CD4-positive, alpha-beta T cell (primary cell): ENCODE results near the gene TRPM5. TPM values are rescaled to one million over a fixed set of nuclear protein-coding genes. Genes with fewer than 3 reads are reported as not detected.

Source experiments
- ATAC-seq: fragments of 200-7000 bp; cut with Tn5 transposase; one replicate; pipeline ENCODE4 v1.10.0; 2022; ENCODE audit warnings: mild to moderate bottlenecking; ENCODE audit not compliant: poor library complexity
- CTCF ChIA-PET: fragments of 350-600 bp; sonication (Branson Sonifier 250); formaldehyde crosslinking; loops from one replicate; lab custom pipeline; 2021; ENCODE audit warnings: antibody characterized with exemption, inconsistent platforms; lab: Charles Lee
- POLR2A ChIA-PET: fragments of 350-600 bp; sonication (Branson Sonifier 250); formaldehyde crosslinking; loops from one replicate; lab custom pipeline; 2021; ENCODE audit warnings: antibody characterized with exemption, inconsistent platforms; lab: Charles Lee
- DNase-seq, 14 experiments: peaks; one replicate each; pipeline ENCODE4 v3.0.0-alpha.2; 2013 to 2020; ENCODE audit warnings: mixed read lengths in 2 of 14
- H3K27ac ChIP-seq, 2 donors: one replicate each; pipeline versions ENCODE4 v1.5.1 to v1.7.0; 2013; ENCODE audit warnings: low read length in 2 of 2, low read depth in 1 of 2, mild to moderate bottlenecking in 1 of 2
- H3K27me3 ChIP-seq, 2 experiments: 1 replicate in 1 of 2; 2 replicates in 1 of 2; pipeline versions ENCODE4 v1.6.1 to v1.7.0; 2013; ENCODE audit warnings: low read length in 2 of 2, control low read depth in 1 of 2, mild to moderate bottlenecking in 1 of 2, moderate library complexity in 1 of 2; ENCODE audit not compliant: insufficient read depth in 2 of 2, control insufficient read depth in 1 of 2
- H3K36me3 ChIP-seq: one replicate; pipeline ENCODE4 v1.6.1; 2013; ENCODE audit warnings: low read length, control low read depth; ENCODE audit not compliant: insufficient read depth
- H3K4me1 ChIP-seq: one replicate; pipeline ENCODE4 v1.6.1; 2013; ENCODE audit warnings: low read length, control low read depth; ENCODE audit not compliant: insufficient read depth
- H3K4me3 ChIP-seq: one replicate; pipeline ENCODE4 v1.5.1; 2013; ENCODE audit warnings: mild to moderate bottlenecking, low read length, moderate library complexity
- H3K9me3 ChIP-seq, 2 experiments: 1 replicate in 1 of 2; 2 replicates in 1 of 2; pipeline versions ENCODE4 v1.6.1 to v1.7.0; 2013; ENCODE audit warnings: low read length in 2 of 2, mild to moderate bottlenecking in 2 of 2, control low read depth in 1 of 2, moderate library complexity in 1 of 2; ENCODE audit not compliant: control insufficient read depth in 1 of 2, insufficient read depth in 1 of 2
- H3K27ac Mint-ChIP-seq: one replicate; pipeline ENCODE4 v1.8.0; 2020; ENCODE audit warnings: mixed read lengths
- H3K27me3 Mint-ChIP-seq: one replicate; pipeline ENCODE4 v1.8.0; 2021; ENCODE audit warnings: mixed read lengths
- H3K36me3 Mint-ChIP-seq: one replicate; pipeline ENCODE4 v1.8.0; 2021; ENCODE audit warnings: low read depth, mixed read lengths
- H3K4me1 Mint-ChIP-seq: one replicate; pipeline ENCODE4 v1.8.0; 2021; ENCODE audit warnings: low read depth, mixed read lengths
- H3K4me3 Mint-ChIP-seq: one replicate; pipeline ENCODE4 v1.8.0; 2020; ENCODE audit warnings: mild to moderate bottlenecking, mixed read lengths
- H3K9me3 Mint-ChIP-seq: one replicate; pipeline ENCODE4 v1.8.0; 2020; ENCODE audit warnings: mixed read lengths
- CTCF ChIP-seq: fragments of 200-600 bp; IDR thresholded peaks from one replicate; pipeline ENCODE4 v1.8.0; 2022; ENCODE audit warnings: antibody characterized with exemption, mild to moderate bottlenecking
- intact Hi-C, 2 experiments: fragments of 100-400 bp; cut with DNase I in 1 of 2; cut with micrococcal nuclease in 1 of 2; formaldehyde crosslinking; loops; one replicate each; pipeline versions ENCODE4 v1.15.1 to v1.9.0; 2023 to 2025; cut with DNase I, micrococcal nuclease
- total RNA-seq, 174 experiments: library from RNA in 2 of 174; stranded (reverse) in 2 of 174; gene quantifications; one replicate each; pipeline ENCODE4 v1.2.3 and lab custom pipeline; 2021 to 2026

TRPM5 gene
- total RNA-seq, 2 experiments from 2014 or later: 0.91 to 1.3 TPM

- Histone ChIP-seq H3K4me1 (peaks cover 3% of the 10 kb centered on the region), H3K4me3 (no peak overlapping the region), H3K27me3 (no peaks in the 10 kb centered on the region), H3K27ac (no peak overlapping the region), H3K9me3 (peaks cover 0 to 4% of the 10 kb centered on the region in 2 experiments), H3K36me3 (no peaks in the 10 kb centered on the region)
- ATAC-seq (peak; percentile 97), DNase-seq (peak; percentile 80 to 94 (median 88))
- no peak overlapping the region for H3K27ac Mint-ChIP-seq
- H3K4me3 Mint-ChIP-seq: no peak overlapping the region
- no peaks in the 10 kb centered on the region for H3K9me3 Mint-ChIP-seq
- no peaks in the 10 kb centered on the region for H3K4me1 Mint-ChIP-seq
- ChIA-PET POLR2A (interaction anchor here (1.7 kb wide), 1 partner anchor 460 kb away, joined by 5 read pairs; no protein-coding TSS in a partner anchor), CTCF (interaction anchor here (4.3 kb wide), 1 partner anchor 104 kb away, joined by 46 read pairs; no protein-coding TSS in a partner anchor)
- no peaks in the 10 kb centered on the region for H3K27me3 Mint-ChIP-seq
- intact Hi-C loops: loop anchor here (1.0 to 2.0 kb wide), 4 partner anchors 103 to 664 kb away; no protein-coding TSS in a partner anchor
- no peaks in the 10 kb centered on the region for H3K36me3 Mint-ChIP-seq
- peak; percentile 86 for TF ChIP-seq CTCF
Measured at GRCh38 chr11:2428322-2428795, 16.0 kb downstream of the TRPM5 start.

DNA sequence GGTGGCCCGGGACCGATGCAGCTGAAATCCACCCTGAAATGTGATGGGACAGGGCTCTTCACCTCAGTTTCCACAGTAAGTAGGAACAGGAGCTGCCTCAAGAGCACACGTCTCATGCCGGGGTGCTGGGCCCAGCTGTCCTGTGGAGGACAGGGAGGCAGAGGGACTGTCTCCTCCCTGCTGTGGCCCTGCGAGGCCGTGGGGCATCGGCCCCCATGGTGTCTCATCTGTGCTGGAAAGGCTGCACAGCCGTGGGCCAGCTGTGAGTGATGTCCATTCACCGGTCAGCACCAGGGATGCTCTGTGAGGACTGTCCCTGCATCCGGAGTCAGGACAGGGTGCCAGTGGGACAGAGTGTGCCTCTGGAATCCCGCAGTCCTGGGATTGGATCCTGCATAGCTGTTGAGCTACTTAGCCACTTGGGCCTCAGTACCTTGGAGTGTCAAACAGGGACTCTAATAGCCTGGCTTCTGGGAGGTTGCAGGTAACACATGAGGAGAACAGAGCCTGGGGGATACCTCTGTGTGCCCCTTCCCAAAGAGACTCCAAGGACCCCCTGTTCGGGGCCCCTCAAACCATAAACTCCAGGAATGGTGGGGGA is 16.5 kb downstream of the TRPM5 start:
- H3K36me3 ChIP-seq: no peaks in the 10 kb centered on the region
- Mint-ChIP-seq H3K4me1 (no peaks in the 10 kb centered on the region), H3K27me3 (no peaks in the 10 kb centered on the region), H3K4me3 (no peak overlapping the region), H3K27ac (no peak overlapping the region), H3K36me3 (no peaks in the 10 kb centered on the region), H3K9me3 (no peaks in the 10 kb centered on the region)
- ChIA-PET POLR2A (interaction anchor here (1.7 kb wide), 1 partner anchor 460 kb away, joined by 5 read pairs; no protein-coding TSS in a partner anchor), CTCF (interaction anchor here (4.3 kb wide), 1 partner anchor 104 kb away, joined by 46 read pairs; no protein-coding TSS in a partner anchor)
- H3K9me3 ChIP-seq: peaks cover 0 to 4% of the 10 kb centered on the region in 2 experiments
- H3K27ac ChIP-seq: no peak overlapping the region
- H3K27me3 ChIP-seq: no peaks in the 10 kb centered on the region
- TF ChIP-seq CTCF: no peak
- intact Hi-C loops: loop anchor here (1.0 to 2.0 kb wide), 4 partner anchors 103 to 665 kb away; no protein-coding TSS in a partner anchor
- H3K4me3 ChIP-seq: no peak overlapping the region
- no peak for DNase-seq
- peak; percentile 35 for ATAC-seq
- H3K4me1 ChIP-seq: peaks cover 3% of the 10 kb centered on the region

DNA sequence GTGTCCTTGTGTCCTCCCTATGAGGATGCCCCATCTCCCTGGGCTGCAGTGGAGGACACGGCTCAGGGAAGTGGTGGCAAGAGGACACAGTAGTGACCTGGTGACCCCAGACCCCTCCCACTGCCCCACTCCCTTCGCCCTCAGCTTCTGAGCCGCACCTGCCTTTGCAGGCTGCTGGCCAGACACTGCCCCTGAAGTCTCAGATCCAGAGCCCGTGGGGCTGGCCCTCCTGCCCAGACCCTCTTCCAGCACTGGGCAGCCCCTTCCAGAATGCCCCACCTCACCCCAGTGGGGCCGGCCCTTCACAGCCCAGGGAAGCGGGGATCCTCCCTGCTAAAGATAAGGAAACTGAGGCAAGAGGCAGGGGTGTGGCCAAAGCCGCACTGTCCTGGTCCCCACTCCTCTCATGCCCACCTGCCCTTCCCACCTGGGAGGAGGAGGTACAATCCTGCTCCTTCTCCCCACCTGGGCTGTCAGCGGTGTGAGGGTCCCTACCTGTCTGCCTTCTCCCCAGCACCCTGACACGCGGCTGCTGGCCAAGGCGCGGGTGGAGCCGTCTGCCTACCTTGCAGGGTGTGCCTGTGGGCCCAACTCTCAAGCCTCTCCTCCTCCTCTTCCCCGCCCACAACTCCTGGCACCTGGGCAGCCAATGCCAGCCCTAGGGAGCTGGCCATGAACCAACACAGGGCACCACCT is 17.3 kb downstream of the TRPM5 start:
- H3K9me3 ChIP-seq: peaks cover 0 to 4% of the 10 kb centered on the region in 2 experiments
- Mint-ChIP-seq H3K4me3 (no peak overlapping the region), H3K27me3 (no peaks in the 10 kb centered on the region), H3K9me3 (no peaks in the 10 kb centered on the region), H3K4me1 (no peaks in the 10 kb centered on the region), H3K27ac (no peak overlapping the region), H3K36me3 (no peaks in the 10 kb centered on the region)
- DNase-seq (peak in 1 of 14 experiments; percentile 38), ATAC-seq (no peak)
- no peak overlapping the region for H3K27ac ChIP-seq
- intact Hi-C loops: no loop called here
- no peak for TF ChIP-seq CTCF
- H3K27me3 ChIP-seq: no peaks in the 10 kb centered on the region
- H3K36me3 ChIP-seq: no peaks in the 10 kb centered on the region
- ChIA-PET POLR2A (interaction anchor here (1.7 kb wide), 1 partner anchor 461 kb away, joined by 5 read pairs; no protein-coding TSS in a partner anchor), CTCF (interaction anchor here (4.3 kb wide), 1 partner anchor 105 kb away, joined by 46 read pairs; no protein-coding TSS in a partner anchor)
- H3K4me3 ChIP-seq: no peak overlapping the region
- peaks cover 3% of the 10 kb centered on the region for H3K4me1 ChIP-seq
